GM12872 (cell line): Measurements from ENCODE around the gene RNF114.

ENCODE experiments used
- TF ChIP-seq, protein P1 (sequence below): IDR thresholded peaks from 3 replicates; pipeline ENCODE4 v1.5.1; 2011; ENCODE audit warnings: low read depth, mild to moderate bottlenecking, low read length, moderate library complexity; ENCODE audit not compliant: insufficient read depth

The RNF114 gene

DNA sequence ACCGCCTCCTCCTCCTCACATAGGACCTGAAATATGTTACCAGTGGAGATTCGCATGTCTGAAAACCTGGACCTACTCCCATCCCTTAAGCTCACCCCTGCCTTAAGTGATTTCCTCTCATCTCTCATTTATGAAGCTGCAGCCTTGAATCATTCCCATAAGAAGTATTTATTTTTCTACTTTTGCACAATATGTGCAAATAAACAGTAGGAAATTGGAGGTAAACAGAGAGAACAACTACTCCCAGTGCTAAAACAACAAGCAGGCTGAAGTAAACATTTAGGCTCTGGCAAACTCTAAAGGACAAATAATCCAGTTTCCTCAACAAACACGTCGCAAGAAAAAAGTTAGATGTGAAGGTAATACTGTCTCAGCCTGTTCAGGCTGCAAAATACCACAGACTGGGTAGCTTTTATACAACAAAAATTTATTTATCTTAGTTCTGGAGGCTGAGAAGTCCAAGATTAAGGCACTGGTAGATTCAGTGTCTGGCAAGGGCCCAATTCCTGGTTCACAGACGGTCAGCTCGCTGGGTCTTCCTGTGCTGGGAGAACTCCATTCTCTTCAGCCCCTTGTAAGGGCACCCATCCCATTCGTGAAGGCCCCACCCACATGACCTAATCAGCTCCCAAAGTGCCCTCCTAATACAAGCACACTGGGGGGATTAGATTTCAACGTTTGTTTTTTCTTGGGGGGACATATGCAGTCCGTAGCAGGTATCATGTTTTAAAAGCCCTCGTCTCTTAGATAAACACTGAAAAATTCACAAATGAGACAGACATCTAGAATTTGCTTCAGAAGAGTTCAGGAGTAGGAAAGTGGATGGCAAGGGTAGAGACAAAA is 36.4 kb upstream of the RNF114 start:
- TF ChIP-seq, protein P1, sequence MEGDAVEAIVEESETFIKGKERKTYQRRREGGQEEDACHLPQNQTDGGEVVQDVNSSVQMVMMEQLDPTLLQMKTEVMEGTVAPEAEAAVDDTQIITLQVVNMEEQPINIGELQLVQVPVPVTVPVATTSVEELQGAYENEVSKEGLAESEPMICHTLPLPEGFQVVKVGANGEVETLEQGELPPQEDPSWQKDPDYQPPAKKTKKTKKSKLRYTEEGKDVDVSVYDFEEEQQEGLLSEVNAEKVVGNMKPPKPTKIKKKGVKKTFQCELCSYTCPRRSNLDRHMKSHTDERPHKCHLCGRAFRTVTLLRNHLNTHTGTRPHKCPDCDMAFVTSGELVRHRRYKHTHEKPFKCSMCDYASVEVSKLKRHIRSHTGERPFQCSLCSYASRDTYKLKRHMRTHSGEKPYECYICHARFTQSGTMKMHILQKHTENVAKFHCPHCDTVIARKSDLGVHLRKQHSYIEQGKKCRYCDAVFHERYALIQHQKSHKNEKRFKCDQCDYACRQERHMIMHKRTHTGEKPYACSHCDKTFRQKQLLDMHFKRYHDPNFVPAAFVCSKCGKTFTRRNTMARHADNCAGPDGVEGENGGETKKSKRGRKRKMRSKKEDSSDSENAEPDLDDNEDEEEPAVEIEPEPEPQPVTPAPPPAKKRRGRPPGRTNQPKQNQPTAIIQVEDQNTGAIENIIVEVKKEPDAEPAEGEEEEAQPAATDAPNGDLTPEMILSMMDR = no peak

GRCh38 chr20:49901588-49901987 is 34.6 kb upstream of the RNF114 start:
- TF ChIP-seq, protein P1 = no peak

DNA sequence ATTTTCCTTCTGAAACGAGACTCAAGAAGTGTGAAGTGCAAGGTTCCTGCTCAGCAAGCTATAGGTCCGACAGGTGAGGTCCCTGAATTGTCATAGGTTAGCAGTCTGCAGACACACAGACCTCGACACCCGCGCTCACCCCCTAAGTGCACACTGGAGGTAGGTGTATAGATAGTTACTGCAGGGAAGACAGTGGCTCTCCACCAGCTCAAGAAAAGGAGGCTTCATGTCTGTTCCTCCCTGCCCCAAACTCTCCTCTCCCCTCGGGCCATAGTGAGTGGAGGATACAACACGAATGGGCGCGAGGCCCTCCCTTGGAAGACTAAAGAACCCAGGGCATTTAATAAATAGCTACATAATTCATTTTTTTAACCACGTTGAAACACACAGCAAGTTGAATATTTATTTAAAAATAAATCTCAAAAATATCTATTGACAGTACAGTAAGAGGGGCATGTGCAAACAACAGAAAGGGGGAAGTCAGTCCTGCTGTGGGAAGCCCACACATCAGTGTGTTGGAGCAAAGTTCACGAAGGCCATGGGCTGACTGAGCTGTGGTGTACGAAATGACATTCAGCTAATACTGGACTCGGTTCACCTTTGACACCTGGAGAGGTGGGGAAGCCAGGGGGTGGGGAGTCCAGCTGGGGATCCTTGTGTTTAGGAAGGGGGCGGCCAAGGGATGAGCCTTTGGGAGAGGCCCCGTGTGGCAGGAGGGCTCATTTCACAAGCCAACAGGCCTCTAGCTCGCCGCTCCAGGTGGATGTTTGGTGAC is 31.6 kb upstream of the RNF114 start:
- TF ChIP-seq, protein P1 = no peak

DNA sequence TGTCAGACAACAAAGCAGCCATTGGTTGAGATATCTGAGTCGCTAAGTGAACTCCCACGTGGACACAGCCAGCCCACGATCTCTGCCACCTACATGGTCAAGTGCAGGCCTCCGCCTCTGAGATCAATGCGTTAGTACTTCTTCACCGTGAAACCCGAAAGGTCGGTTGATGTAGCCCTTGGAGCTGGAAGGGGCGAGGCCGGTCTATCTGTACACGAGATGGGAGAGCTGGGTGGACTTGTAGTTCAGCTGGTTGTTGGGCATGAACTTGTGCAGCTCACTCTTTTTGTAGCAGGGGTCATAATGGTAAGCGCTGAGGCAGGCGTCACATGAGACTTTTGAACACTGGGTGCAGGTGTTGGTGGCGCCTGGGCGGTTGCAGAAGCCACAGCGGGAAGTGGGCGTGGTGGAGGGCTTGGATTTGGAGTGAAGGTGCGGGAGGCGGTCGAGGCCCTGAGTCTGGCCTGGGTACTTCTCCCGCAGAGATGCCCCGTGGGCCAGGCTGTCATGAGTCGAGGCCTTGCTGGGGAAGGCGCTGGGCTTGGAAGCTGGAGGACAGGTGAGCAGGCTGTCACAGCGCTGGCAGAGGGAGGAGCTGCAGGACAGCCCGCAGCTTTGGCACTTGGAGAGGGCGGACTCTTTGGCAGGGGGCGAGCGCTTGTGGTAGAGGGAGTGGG is 30.6 kb upstream of the RNF114 start:
- TF ChIP-seq, protein P1 = no peak

- TF ChIP-seq, protein P1 = no peak
These were observed 30.0 kb upstream of the RNF114 start for GRCh38 chr20:49906101-49906604.

DNA sequence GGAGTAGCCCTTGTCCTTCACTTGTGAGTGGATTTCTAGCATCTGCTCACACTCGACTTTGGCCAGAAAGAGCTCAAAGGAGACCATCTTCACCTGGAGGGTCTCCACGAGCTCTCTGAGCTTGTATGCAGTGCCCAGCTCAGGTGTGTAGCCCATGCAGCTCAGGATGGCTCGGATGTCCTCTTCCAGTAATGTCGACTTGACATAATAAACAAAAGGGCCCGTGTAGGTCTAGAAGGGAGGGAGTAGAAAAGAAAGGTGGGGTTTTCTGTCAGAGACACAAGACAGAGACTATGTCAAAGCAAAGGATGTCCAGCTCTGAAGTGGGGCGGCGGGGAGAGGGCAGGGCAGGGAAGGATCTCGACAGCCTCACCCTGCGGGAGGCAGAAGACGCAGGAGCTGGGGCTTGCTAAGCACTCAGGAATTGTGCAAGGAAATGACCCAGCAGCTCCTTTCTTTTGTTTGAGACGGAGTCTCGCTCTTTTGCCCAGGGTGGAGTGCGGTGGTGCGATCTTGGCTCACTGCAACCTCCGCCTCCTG is 29.5 kb upstream of the RNF114 start:
- TF ChIP-seq, protein P1 = no peak
